ENCODE data around the gene CLRN3.

Gene CLRN3

DNA sequence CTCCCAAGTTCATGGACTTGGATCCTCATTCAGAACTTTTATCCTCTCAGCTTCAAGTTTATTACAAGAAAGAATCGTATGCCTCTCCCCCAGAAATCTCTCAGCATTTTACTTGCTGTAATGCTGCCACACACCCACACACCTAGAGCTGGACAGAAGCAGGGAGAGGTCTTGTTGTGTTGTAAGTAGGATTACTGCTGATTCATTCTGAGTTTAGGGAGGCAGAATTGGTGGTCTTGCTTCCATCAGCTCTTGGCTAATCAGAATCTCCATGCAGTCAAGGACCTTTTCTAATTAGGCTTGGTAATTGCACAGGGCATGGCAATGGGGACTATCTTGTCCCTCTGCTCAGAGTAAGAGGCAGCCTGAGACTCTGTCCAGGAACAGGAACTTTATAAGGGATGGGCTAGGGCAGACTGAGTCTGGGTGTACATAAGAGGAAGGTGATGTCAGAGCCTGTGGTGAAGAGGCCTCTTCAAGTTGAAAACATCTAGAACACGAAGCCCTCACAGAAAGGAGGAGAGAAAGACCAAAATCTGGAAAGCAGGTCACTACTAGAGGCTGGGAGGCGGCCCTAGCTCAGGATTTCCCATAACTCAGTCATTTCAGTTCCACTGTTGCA is 7.1 kb upstream of the CLRN3 start:
- DNase-seq (ENCODE audit: low read depth): no peak
- TF ChIP-seq, protein P1, sequence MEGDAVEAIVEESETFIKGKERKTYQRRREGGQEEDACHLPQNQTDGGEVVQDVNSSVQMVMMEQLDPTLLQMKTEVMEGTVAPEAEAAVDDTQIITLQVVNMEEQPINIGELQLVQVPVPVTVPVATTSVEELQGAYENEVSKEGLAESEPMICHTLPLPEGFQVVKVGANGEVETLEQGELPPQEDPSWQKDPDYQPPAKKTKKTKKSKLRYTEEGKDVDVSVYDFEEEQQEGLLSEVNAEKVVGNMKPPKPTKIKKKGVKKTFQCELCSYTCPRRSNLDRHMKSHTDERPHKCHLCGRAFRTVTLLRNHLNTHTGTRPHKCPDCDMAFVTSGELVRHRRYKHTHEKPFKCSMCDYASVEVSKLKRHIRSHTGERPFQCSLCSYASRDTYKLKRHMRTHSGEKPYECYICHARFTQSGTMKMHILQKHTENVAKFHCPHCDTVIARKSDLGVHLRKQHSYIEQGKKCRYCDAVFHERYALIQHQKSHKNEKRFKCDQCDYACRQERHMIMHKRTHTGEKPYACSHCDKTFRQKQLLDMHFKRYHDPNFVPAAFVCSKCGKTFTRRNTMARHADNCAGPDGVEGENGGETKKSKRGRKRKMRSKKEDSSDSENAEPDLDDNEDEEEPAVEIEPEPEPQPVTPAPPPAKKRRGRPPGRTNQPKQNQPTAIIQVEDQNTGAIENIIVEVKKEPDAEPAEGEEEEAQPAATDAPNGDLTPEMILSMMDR (IDR thresholded peaks at IDR 0.05; ENCODE audit: insufficient read depth, low read depth, low read length, missing control alignments): no peak
- H3K4me3 ChIP-seq (ENCODE audit: low read depth, low read length): no peak overlapping the region

DNA sequence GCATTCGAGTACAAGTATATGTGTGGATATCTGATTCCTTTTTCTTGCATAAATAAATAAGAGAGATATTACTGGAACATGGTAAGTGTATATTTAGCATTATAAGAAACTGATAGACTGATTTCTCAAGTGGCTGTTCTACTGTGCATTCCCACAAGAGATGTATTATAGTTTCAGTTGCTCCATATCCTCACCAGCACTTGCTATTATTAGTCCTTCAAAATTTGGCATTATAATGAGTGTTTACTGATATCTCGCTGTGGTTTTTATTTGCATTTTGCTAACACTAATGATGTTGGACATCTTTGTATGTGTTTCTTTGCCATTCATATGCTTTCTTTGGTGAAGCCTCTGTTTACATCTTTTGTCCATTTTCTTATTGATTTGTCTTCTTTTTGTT is 4.4 kb upstream of the CLRN3 start:
- no peak for DNase-seq (ENCODE audit: low read depth)
- TF ChIP-seq, protein P1 (IDR thresholded peaks at IDR 0.05; ENCODE audit: insufficient read depth, low read depth, low read length, missing control alignments): no peak

DNA sequence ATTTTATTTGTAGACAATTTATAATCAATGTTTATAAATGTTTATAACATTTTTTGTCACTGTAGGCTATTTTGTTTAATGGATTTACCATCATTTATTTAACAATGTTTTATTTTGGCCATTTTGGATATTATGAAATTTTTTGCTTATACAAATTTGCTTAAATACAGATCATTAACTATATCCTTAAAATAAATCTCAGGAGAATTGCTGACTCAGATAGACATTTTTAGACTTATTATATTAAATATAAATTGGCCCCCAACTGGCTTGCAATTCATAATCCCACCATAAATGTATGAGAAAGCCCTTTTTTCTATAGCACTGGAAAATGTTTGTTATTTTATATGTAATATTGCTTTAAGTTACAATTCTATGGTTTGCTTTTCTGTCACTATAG is 3.8 kb upstream of the CLRN3 start:
- TF ChIP-seq, protein P1 (IDR thresholded peaks at IDR 0.05; ENCODE audit: insufficient read depth, low read depth, low read length, missing control alignments): no peak

More for the DNA sequence above, 4.4 kb upstream of the CLRN3 start:
- H3K4me3 ChIP-seq (ENCODE audit: low read depth, low read length): no peak overlapping the region

DNA sequence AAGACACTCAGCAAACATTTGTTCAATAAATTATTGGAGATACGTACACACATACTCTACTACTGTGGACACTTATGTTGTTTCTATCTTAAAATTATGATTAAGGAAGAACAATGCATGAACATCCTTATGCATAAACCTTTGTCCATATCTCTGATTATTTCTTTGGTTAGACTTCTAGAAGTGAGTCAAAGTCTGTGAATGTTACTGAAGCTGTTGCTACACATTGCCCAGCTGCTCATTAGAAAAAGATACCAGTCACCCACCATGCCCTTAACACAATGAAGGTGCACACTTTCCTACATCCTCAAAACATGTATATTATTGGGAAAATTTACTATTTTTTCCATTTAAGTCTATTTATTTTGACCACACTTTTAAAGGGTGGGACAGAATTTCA is 1.4 kb upstream of the CLRN3 start:
- H3K4me3 ChIP-seq (ENCODE audit: low read depth, low read length): no peak overlapping the region
- TF ChIP-seq, protein P1 (IDR thresholded peaks at IDR 0.05; ENCODE audit: insufficient read depth, low read depth, low read length, missing control alignments): no peak
- no peak for DNase-seq (ENCODE audit: low read depth)

More for the DNA sequence above, 3.8 kb upstream of the CLRN3 start:
- no peak for DNase-seq (ENCODE audit: low read depth)
- H3K4me3 ChIP-seq (ENCODE audit: low read depth, low read length): no peak overlapping the region

DNA sequence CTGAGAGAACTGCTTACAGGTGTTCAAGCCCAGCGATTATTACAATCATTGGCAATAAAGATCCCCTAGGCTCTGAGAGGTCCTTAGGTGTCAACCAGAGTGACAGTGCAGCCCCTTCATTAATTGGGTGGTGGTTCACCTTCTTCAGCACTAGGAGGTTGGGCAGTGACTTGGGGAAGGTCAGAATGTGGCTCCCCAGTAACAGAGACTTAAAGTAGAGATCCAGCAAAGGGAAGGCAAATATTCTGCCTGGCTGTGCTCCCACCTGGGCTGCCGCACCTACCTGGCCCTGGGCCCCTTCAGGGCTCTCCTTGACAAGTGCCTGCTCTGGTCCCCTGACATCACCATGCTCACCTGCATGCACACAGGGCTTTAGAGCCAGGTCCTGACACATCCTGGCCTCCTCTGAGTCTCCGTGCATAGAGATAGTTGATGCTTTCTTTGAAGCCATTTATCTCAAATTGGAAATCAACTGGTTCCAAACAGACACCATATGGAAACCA is 1.9 kb downstream of the CLRN3 start:
- TF ChIP-seq, protein P1 (IDR thresholded peaks at IDR 0.05; ENCODE audit: insufficient read depth, low read depth, low read length, missing control alignments): no peak
- no peak overlapping the region for H3K4me3 ChIP-seq (ENCODE audit: low read depth, low read length)
- no peak for DNase-seq (ENCODE audit: low read depth)

DNA sequence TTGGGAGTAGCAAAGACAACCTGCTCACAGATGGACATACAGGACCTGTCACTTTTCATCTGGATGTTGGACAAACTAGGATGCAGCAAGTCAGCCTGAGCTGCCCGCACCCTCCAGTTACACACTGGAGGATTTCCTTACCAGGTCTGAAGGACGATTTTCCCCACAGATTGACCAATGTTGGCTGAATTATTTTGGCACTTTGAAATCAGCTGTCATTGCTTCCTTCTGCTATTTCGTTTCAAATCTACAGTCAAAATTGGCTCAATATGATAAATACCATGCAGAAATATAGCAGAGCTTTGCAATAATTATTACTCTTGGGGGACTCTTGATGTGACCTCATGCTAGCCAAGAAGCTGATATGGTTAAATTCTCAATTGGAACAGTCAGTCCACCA is 2.5 kb downstream of the CLRN3 start:
- TF ChIP-seq, protein P1 (IDR thresholded peaks at IDR 0.05; ENCODE audit: insufficient read depth, low read depth, low read length, missing control alignments): no peak

More for the DNA sequence above, 2.5 kb downstream of the CLRN3 start:
- no peak for DNase-seq (ENCODE audit: low read depth)
- no peak overlapping the region for H3K4me3 ChIP-seq (ENCODE audit: low read depth, low read length)
